Ovary (tissue), 9 donors: ENCODE data around the gene PRAMEF18. TPM values are rescaled to one million over a fixed set of nuclear protein-coding genes. Genes with fewer than 3 reads are reported as not detected.
"Not testable (repeated sequence)": the region's sequence is repeated elsewhere in the genome, so short reads cannot be mapped to it uniquely, and the experiment has no call there.

Experiments
- DNase-seq, 5 donors: peaks; one replicate each; pipeline ENCODE4 v3.0.0-alpha.2; 2019 to 2020
- H3K27ac ChIP-seq, 2 donors: fragments of 200-600 bp; one replicate each; pipeline versions ENCODE4 v1.5.1 to v1.8.0; 2019 to 2022
- H3K27me3 ChIP-seq: fragments of 200-600 bp; one replicate; pipeline ENCODE4 v1.8.0; 2022
- H3K36me3 ChIP-seq: fragments of 200-600 bp; sonication (generic); one replicate; pipeline ENCODE4 v1.5.1; 2019
- H3K4me1 ChIP-seq: one replicate; pipeline ENCODE4 v1.8.1; 2013; ENCODE audit warnings: mild to moderate bottlenecking, moderate library complexity; ENCODE audit not compliant: insufficient read depth
- H3K4me3 ChIP-seq: fragments of 200-600 bp; sonication (generic); one replicate; pipeline ENCODE4 v1.5.1; 2017
- H3K9me3 ChIP-seq, 2 donors: fragments of 200-600 bp in 1 of 2; sonication (generic) in 1 of 2; one replicate each; pipeline versions ENCODE4 v1.5.1 to v1.8.1; 2013 to 2019; ENCODE audit warnings: mild to moderate bottlenecking in 1 of 2, moderate library complexity in 1 of 2
- WGBS, 3 donors: extraction: QIAGEN DNeasy Blood & Tissue Kit in 1 of 3; methylation state at CpG; one replicate each; pipeline versions ENCODE4 v1.1.5 to v1.1.7; 2013 to 2017; 5-methylcytosine and 5-hydroxymethylcytosine counted together
- intact Hi-C, 4 donors: fragments of 100-400 bp; cut with DNase I; formaldehyde crosslinking; loops; one replicate each; pipeline versions ENCODE4 v1.11.0 to v1.15.1; 2022 to 2023
- polyA plus RNA-seq, 2 donors: library from polyadenylated mRNA; stranded (reverse); fragments of 200-250 nt in 1 of 2; fragments of 350-450 nt in 1 of 2; fragmentation: Illumina TruSeq in 1 of 2; extraction: RNeasy Lipid Tissue Mini Kit (QIAGEN cat#74804) in 1 of 2; gene quantifications; one replicate each; pipeline ENCODE4 v1.2.3, GENCODE V29; 2013 to 2014
- total RNA-seq, 7 donors: library from RNA; depleted of rRNA in 2 of 7; stranded (reverse); fragments of >200 nt in 2 of 7; fragmentation: NEBNext Ultra II Directional in 3 of 7; extraction: Animal tissue kit (Norgen Biotek cat#: 25700) in 3 of 7; gene quantifications; one replicate each; pipeline versions ENCODE4 v1.1.0 to v1.2.4, GENCODE V29; 2016 to 2023
- donor health status: DM: no; HTN: no; CAD: no; lungs with moderate emphysema.
- donor health status: DM: no; HTN: no; CAD: no.
- donor health status: Bipolar disorder and iron deficiency.
- donor health status: DM: yes; HTN: yes; CAD: no.
- donor health status: DM: no; HTN: no; CAD: no.
- donor health status: DM: yes; HTN: yes; CAD: no.

Gene PRAMEF18
- total and polyA plus RNA-seq, 9 donors, result not detected

- H3K27me3 ChIP-seq, H3K27ac ChIP-seq, intact Hi-C loops, DNase-seq, H3K9me3 ChIP-seq, H3K4me3 ChIP-seq, H3K36me3 ChIP-seq, H3K4me1 ChIP-seq: not testable (repeated sequence)
- no CpG with 5 or more reads among the region's 9 CpGs for WGBS, 3 donors
These were observed 17.2 kb downstream of the PRAMEF18 start for GRCh38 chr1:13208712-13209111.

DNA sequence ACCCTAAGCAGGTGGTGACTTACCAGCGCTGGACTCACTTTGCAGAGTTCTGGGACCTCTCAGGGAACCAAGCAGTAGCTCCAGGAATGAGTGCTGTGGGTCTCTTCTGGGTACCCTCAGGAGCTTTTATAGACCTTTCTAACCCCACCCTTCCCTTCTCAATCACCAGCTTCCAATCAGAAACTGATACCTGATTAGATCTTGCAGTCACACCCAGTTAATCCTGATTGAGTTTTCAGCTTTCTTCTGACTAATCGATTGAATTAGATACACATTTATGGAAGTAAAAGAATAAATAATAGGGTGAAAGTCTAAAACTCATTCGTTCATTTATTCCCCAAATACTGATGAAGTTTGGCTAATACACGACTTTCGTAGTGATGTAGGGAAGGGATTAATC lies 24.6 kb downstream of the PRAMEF18 start, which contains the start of gene PRAMEF13:
PRAMEF13 (minus strand) TSS at position 101 of the 400 bp plus-strand sequence. CDS start 1,820 bp downstream, outside the sequence.
- H3K4me1 ChIP-seq, H3K4me3 ChIP-seq, H3K9me3 ChIP-seq, intact Hi-C loops, H3K27ac ChIP-seq, H3K27me3 ChIP-seq, DNase-seq, H3K36me3 ChIP-seq: not testable (repeated sequence)
- WGBS, 3 donors, result 64% methylated on average over 3 of the region's 5 CpGs; no CpG with 5 or more reads in 2 of the 3 donors

Other genes starting within 250 kb of the PRAMEF18 start
- not detected for gene PRAMEF27, start 169.6 kb downstream of the PRAMEF18 start, total RNA-seq
- not detected for gene PRAMEF27, start 169.6 kb downstream of the PRAMEF18 start, polyA plus RNA-seq
- not detected for gene HNRNPCL3, start 165.4 kb downstream of the PRAMEF18 start, total RNA-seq
- not detected for gene HNRNPCL3, start 165.4 kb downstream of the PRAMEF18 start, polyA plus RNA-seq
- not detected for gene PRAMEF25, start 155.4 kb downstream of the PRAMEF18 start, total RNA-seq
- gene PRAMEF25, start 155.4 kb downstream of the PRAMEF18 start, polyA plus RNA-seq, result not detected
- gene HNRNPCL2, start 109.3 kb downstream of the PRAMEF18 start, total RNA-seq, result not detected
- gene HNRNPCL2, start 109.3 kb downstream of the PRAMEF18 start, polyA plus RNA-seq, result not detected
- not detected for gene PRAMEF26, start 70.1 kb downstream of the PRAMEF18 start, total RNA-seq
- not detected for gene PRAMEF26, start 70.1 kb downstream of the PRAMEF18 start, polyA plus RNA-seq
- not detected for gene HNRNPCL4, start 60.5 kb downstream of the PRAMEF18 start, total RNA-seq
- not detected for gene HNRNPCL4, start 60.5 kb downstream of the PRAMEF18 start, polyA plus RNA-seq
- gene PRAMEF9, start 54.3 kb downstream of the PRAMEF18 start, total RNA-seq, result not detected
- gene PRAMEF9, start 54.3 kb downstream of the PRAMEF18 start, polyA plus RNA-seq, result not detected
- gene PRAMEF13, start 24.7 kb downstream of the PRAMEF18 start, total RNA-seq, result not detected
- gene PRAMEF13, start 24.7 kb downstream of the PRAMEF18 start, polyA plus RNA-seq, result not detected
- gene PRAMEF5, start 28.0 kb upstream of the PRAMEF18 start, total RNA-seq, result not detected
- gene PRAMEF5, start 28.0 kb upstream of the PRAMEF18 start, polyA plus RNA-seq, result not detected
- not detected for gene PRAMEF8, start 59.0 kb upstream of the PRAMEF18 start, total RNA-seq
- gene PRAMEF8, start 59.0 kb upstream of the PRAMEF18 start, polyA plus RNA-seq, result not detected
- not detected for gene PRAMEF33, start 77.4 kb upstream of the PRAMEF18 start, total RNA-seq
- not detected for gene PRAMEF33, start 77.4 kb upstream of the PRAMEF18 start, polyA plus RNA-seq
- not detected for gene PRAMEF15, start 89.4 kb upstream of the PRAMEF18 start, total RNA-seq
- gene PRAMEF15, start 89.4 kb upstream of the PRAMEF18 start, polyA plus RNA-seq, result not detected
- gene PRAMEF14, start 121.0 kb upstream of the PRAMEF18 start, total RNA-seq, result not detected
- not detected for gene PRAMEF14, start 121.0 kb upstream of the PRAMEF18 start, polyA plus RNA-seq
- not detected for gene PRAMEF19, start 145.8 kb upstream of the PRAMEF18 start, total RNA-seq
- gene PRAMEF19, start 145.8 kb upstream of the PRAMEF18 start, polyA plus RNA-seq, result not detected
- not detected for gene PRAMEF17, start 163.5 kb upstream of the PRAMEF18 start, total RNA-seq
- gene PRAMEF17, start 163.5 kb upstream of the PRAMEF18 start, polyA plus RNA-seq, result not detected
- gene PRAMEF20, start 184.3 kb upstream of the PRAMEF18 start, total RNA-seq, result not detected
- not detected for gene PRAMEF20, start 184.3 kb upstream of the PRAMEF18 start, polyA plus RNA-seq